ENCODE measurements around the gene BCAS3.

DNA sequence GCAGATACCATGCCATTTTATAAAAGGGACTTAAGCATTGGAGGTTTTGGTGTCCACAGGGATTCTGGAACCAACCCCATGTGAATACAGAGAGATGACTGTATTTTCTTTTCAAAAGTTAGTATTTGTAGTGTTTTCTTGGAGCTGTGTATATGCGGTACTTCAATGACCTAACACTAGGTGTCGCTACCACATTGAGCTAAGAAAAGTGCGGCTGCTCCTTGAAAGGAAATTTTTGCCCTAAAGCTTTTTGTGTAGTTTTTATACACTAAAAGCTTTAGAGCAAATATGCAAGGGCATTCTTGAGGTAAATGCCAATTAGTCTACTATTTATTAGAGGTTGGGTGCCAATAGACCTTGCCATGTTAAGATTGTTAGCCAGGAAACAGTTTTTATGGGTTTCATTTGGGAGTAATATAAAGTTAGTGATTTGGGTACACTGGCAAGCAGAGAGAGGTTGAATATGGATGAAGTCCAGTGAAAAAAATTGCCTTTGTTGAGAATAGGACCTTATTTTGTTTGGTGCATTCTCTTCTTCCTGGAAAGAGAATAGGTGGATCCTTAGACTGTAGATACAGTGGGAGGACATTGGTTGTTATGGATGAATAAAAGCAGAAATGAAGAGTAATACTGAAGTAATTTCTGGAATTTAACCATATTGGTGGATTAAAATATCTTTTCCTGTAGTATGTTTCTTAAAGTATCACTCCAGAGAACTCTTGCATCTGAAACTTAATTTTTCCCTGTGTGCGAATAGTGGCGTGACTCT lies 43.3 kb downstream of the BCAS3 start:
- TF ChIP-seq CTCF (IDR thresholded peaks at IDR 0.05) (peak; percentile 51 to 70 (median 56)), POLR2A (IDR thresholded peaks at IDR 0.05) (no peak), EP300 (IDR thresholded peaks at IDR 0.05) (no peak)

Data from ovary (tissue), 3 donors.